NCI-H524 treated with DMSO at 0.1 percent for 48 hours (cell line): Measurements from ENCODE around the gene ZNF691.
"Not testable (repeated sequence)": the region's sequence is repeated elsewhere in the genome, so short reads cannot be mapped to it uniquely, and the experiment has no call there.

Experiments
- DNase-seq: peaks from one replicate; lab custom pipeline; 2025; lab: John Stamatoyannopoulos, UW

ZNF691 gene

DNA sequence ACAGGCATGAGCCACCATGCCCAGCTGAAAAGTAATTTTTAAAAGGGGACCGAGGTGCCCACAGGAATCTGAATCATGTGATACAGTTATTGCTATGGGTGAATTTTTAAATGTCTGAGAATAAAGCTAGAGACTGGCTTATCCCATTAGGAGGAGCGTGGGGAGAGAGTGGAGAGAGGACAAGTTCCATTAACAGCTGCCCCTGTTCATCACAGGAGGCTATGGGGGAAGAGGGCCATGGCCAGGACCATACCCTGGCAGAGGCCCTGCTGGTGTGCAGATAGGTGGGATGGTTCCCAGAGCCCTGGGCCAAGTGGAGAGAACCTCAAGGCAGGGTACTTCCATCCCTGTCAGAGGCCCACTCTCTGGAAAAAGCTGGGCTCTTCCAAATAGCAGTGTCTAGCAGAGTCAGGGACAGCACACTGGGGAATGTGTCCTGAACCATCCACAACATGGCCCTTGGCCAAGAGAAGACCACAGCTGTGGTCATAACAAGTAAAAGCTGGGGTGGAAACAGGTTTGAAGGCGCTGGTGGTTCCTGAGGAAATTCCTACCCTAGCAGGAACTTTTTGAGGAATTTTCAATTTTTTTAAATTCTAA lies 13.7 kb upstream of the ZNF691 start:
- DNase-seq, result no peak

DNA sequence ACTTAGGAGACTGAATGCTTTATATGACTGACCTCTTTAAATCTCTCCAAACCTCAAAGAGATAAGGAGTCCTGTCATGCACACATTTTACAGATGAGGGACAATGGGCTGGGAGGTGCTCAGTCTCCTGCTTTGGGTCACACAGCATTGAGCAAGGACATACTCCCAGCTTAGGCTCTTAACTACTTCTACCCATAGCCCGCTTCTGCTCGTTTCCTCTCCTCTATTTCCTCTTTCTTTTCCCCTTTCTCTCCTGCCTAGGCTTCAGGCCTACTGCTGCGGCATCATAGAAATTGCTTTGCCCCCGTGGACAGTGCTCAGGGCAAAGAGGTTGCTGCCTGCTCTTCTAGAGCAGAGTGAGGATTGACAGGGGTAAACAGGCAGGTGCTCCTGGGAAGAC lies 12.4 kb upstream of the ZNF691 start:
- DNase-seq, result no peak

DNA sequence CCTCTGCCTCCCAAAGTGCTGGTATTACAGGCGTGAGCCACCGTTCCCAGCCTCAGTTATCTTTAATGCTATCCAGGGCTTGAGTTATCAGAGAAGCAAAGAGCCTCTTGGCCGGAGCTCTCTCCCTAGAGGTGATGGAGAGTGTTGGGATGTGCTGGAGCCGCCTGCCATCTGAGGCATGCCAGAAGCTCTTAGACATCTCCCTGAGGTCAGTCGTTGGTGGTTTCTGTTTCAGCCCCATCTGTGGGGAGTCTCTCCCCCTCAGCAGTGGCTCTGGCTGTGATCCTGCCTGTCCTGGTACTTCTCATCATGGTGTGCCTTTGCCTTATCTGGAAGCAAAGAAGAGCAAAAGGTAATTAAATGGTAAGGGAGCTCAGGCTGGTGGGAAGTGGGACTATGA lies 11.6 kb upstream of the ZNF691 start:
- no peak for DNase-seq

DNA sequence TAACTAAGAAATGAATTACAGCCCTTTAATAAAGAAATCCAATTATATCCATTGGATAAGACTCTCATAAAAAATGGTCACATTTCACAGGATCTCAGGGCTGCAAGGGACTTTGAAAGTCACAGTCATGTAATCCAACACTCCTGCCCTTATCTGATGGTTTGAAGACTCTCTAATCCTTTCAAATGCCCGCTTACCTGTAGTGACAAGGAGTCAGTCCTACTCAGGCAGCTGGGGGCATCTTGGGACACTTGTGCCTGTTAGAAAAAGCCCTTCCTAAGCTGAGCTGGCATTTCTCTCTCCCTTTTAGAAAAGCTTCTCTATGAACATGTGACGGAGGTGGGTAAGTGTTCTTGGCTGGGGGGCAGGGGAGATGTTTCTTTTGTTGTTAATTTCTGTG lies 11.0 kb upstream of the ZNF691 start:
- no peak for DNase-seq

DNA sequence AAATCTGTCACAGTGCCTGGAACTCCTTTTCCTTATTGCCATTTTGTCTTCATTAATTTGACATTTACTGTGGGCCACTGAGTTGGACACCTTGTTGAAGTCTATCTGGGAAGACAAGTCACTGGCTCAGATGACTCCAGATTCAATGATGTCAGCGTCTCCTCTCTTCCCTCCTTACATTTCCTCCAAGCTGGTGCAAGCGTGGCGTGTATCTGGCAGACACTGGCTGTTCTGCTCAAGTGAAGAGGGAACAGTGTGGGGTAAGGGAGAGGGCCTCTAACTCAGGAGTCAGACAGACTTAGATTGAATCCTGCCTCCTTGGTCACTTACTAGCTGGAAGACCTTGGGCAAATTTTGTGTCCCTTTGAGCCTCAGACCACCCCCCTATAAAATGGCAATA lies 8.7 kb upstream of the ZNF691 start:
- no peak for DNase-seq

DNA sequence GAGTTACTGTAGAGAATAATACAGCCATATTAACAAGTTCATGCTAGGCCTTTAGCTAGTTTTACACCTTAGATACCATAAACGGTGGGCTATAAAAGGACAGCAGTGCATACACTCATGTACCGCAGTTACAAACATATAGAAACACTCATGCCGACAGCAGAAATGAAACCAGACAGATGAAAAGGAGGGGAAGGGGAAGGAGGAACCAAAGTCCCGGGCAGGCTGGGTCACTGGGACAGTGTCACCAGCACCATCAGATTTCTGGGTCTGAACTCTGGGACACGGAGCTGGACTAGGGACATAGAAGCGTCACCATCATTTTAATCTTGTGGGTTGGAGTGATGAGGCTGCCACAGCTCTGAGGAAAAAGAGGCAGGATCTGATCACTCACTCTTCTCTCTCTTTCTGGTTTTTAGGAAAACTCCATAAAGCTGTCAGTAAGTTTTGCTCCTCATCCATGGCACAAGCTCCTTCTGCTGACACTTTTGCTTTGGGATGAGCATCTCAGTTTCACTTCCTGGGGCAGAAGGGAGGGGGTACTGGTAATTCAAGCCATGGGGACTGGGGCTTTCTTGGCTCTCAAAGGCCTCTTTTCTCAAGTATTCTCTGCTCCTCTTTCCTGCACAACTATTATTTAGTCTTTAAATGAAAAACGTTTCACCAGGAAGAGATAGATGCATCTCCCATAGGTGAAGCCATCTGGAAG lies 7.8 kb upstream of the ZNF691 start:
- no peak for DNase-seq

DNA sequence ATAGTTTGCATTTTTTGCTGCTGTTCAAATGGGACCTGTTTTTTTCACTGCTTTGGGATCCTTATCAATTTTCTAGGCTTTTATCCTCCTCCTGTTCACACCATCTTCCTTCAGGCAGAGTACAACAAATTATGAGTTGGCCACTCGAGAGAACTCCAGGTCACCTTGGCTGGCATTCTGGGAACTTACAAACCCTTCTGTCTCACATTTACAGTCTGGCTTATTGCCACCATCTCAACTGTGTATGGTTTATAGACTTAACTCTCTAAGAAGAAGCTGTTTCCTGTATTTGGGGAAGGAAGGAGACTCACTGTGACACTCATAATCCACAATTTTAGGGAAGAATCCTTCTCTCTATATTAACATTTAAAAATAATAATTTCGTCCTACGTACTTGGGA lies 5.4 kb upstream of the ZNF691 start:
- no peak for DNase-seq

DNA sequence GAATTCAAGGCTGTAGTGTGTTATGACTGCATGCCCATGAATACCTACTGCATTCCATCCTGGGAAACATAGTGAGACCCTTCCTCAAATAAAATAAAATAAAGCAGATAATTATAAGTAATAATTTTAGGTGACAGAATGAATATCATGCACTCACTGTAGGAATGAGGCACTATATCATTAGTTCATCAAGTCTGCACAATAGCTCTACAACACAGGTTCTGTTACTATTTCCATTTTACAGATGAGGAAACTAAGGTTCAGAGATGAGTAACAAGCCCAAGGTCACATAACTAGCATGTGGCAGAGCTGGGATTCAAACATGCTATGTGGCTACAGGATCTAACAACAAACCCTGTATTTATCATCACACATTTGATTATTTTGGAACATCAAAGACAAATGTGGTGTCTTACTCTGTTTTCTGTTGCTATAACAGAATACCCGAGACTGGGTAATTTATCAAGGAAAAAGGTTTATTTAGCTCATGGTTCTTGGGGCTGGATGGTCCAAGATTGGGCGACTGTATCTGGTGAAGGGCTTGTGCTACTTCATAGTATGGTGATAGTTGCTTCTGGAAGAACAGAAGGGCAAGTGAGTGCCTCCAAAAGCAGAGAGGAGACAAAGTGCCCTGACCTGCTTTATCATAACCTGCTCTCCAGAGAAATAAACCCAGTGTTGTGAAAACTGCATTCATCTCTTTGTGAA lies 4.8 kb upstream of the ZNF691 start:
- DNase-seq, result no peak

DNA sequence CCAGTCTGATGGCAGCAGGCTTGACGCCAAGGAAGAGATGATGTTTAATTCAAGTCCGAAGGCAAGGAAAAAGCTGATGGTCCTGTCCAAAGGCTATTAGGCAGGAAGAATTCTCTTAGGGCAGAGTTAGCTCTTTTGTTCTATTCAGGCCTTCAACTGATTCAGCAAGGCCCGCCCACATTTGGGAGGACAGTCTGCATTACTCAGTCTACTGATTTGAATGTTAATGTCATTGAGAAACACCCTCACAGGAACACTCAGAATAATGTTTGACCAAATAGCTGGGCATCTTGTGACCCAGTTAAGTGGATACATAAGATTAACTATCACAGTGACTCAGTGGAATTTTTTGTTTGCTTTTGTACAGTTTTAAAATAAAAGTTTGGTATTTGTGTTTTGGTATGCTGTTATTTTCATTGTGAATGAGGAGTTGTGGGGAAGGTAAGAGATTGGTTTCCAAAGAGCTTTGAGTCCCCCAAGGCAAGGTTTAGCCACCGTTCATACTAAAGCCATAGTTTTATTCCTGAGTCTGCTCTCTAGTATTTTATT lies 1.7 kb upstream of the ZNF691 start:
- no peak for DNase-seq

DNA sequence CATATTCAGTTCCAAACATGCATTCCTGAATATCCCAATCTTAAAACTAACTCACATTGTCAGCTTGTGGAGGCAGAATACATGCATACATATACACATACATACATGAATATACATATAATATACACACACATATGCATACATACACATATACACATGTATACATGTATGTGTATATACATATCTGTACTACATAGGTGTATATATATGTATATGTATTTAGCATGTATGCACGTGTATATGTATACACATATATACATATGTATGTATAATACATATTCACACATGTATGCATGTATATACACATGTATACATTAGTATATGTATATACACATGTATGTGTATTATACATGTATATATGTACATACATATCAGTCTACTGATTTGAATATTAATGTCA lies 1.2 kb upstream of the ZNF691 start:
- DNase-seq, result no peak

DNA sequence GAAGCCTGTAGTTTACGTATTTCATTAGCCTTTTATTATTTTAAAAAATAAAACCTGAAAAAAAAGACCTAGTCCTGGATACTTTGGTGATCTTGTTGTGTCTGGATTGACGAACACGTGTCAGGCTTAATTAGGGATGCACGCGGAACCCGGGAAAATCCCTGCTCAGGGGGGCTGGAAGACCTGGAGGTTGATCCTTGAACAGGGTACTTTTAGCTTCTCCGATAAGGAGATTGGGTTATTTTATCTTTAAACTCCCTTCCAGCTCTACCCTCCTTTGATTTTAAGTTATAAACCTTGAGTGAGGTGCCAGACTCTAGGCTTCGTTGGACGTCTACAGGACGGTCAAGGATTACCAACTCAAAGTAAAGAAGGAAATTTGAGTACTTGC lies 552 bp upstream of the ZNF691 start:
- DNase-seq, result no peak

DNA sequence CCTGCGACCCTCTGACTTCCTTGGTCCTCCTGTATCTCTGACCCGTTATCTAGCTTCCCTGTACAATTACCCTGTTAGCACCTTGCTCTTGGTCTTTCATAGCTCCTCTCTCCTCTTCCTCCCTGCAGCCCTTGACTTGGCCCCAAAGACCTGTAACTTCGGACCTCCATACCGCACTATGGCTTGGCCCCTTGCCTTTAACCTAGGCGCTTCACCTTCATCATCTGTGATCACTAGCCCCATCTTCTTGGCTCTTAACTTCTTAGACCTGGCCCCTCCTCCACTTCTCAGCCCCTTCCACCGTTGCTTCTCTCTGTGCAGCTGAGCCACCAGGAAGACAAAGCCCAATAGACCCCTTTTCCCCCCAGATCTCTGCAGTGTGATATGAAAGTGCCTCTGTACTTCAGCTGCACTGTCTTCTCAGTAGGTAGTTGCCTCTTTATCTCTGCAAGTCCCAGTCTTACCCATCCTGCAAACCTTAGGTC lies 740 bp downstream of the ZNF691 start:
- no peak for DNase-seq

DNA sequence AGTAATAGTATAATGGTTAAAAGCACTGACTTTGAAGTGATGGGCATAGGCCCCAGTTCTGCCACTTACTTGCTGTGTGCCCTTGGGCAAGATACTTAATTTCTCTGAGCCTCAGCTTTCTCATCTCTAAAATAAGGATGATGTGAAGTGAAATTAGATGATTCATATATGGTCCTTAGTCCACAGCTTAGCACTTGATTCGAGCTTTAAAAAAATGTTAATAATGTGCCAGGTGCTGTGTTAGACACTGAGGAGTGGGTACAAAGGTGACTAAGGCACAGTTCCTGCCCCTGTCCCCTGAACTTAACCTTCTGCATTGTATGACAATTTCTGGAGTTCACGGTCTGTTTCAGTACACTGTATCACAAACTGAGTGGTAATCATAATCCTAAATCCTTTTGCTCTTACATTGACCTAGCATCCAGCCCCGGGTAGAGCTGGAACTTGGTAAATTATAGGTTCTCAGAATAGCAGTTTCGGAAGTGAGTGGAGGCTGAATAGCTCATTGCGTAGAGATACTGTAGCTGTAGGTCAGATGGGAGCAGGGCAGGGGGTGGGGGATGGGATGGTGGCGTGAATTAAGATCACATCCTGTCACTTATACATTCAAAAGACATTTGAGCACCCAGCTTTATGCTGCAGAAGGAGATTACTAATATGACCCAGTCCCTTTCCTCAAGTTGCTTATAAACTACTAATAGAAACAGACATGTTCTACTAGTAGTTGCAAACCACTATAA lies 1.5 kb downstream of the ZNF691 start:
- no peak for DNase-seq

DNA sequence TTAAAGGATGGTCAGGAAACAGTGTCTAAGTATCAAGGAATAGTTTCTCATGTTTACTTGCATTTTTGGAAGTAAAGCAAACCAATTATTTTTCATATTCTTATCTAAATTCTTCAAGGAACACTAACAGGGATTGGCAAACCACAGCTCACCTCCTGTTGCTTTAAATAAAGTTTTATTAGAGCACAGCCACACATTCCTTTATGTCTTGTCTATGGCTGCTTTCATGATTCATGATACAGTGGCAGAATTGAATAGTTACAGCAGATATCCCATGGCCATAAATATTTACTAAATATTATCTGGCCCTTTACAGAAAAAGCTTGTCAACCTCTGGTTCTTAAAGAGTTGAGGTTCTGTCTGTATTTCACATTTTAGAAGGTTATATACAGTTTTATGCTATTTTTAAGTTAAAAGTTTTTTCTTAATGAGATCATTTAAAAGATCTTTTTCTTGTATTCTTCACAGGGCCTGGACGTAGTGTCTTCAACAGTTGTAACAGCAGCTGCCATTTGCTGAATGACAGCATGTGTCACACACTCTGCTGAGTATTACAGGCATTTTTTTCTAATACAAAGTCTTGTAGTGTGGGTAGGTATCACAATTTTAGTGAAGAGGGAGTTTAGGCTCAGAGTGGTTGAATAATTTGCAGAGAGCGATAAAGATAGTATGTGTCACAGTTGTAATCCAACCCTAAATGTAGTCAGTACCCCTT lies 2.6 kb downstream of the ZNF691 start:
- DNase-seq, result no peak

DNA sequence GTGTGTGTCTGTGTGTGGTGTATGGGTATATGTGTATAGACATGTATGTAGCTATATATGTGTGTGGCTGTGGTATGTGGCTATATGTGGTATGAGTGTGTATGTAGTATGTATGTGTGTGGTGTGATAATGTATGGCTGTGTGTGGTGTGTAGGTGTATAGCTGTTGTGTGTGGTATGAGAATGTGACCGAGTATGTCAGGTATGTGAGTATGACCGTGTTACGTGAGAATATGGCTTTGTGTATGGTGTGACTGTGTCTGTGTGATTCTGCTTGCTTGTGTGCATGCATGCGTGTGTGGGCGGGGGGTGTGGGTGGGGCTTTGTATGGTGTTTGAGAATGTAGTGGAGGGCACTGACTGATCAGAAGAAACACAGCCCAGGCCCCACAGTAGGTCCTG lies 3.5 kb downstream of the ZNF691 start:
- DNase-seq, result no peak

DNA sequence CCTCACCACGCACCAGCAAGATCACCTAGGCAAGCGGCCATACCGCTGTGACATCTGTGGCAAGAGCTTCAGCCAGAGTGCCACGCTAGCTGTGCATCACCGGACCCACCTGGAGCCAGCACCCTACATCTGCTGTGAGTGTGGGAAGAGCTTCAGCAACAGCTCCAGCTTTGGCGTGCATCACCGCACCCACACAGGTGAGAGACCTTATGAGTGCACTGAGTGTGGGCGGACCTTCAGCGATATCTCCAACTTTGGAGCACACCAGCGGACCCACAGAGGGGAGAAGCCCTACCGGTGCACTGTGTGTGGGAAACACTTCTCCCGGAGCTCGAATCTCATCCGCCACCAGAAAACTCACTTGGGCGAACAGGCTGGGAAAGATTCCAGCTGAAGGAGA lies 5.0 kb downstream of the ZNF691 start:
- DNase-seq, result no peak

DNA sequence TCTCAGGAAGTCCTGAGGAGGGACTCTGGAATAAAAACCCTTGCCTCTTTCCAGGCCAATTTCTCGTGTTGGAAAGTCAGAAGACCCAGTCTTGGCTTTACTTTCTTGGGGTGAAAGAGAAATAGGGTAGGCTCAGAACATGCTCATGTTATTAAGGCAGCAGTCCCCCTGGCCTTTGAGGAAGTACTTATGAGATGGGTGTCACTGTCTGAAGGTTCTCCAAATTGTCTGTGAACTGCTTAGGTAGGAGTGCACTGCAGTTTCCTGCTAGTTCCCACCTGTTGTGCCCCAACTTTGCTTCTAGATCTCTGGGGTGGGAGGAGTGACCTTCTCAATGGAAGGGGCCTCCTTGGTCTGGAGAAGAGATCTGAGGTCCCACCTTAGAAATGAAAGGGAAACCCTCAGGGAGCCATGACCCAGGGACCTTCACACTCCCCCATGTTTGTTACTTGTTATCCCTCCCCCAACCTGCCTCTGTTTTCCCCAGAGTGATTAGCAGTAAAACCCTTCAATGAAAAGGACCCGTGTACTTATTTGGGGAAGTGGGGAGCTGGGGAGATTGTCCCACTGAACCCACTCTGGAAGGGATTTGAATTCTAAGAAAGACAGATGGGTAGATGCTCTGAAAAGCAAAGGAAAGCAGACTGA lies 5.7 kb downstream of the ZNF691 start:
- DNase-seq, result no peak

DNA sequence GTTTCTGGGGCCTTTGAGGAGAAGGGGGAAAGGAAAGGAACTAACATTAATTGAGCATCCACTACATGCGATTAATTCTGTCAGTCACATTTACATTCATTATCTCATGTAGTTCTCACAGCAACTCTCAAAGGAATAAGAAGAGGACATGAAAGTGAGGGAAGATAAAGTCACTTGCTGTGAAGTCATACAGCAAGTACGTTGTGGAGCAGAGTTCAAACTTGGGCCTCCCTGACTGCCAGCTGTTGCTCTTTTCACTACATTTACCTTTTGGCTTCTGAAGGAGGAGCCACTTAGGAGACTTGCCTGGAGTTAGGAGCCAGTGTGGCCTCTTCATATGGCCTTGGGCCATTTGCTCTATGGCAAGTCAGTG lies 6.2 kb downstream of the ZNF691 start:
- DNase-seq, result no peak

DNA sequence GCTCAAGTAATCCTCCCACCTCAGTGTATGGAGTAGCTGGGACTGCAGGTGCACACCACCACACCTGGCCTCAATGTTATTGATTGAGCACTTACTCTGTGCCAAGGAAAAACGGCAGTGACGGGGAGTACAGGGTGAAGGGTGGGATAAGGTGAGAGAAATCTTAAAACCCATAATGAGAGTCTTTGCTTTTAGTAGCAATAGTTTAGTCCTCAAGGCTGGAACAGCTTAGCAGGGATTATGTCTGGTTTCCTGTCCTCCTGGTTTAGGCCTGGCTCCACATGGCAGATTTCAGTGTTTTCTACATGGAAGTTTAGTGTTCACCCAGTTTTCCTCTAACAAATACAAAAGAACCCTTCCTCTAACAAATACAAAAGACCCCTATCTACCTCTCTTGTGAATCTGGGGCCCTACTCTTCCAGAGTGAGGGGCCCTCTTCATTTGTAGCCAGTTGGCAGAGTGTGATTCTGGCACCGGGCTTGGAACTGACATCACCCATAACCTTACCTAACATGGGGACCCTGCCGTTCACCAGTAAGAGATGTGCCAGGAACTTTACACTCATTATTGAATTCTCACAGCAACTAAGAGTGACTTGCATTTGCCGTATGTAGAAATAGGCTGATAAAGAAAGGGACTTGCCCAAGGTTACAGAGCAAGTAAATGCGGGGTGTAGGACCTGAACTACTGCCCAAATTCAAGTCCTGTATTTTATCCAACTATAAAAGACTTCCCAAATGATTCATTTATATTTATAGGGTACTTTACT lies 6.9 kb downstream of the ZNF691 start:
- DNase-seq, result no peak

DNA sequence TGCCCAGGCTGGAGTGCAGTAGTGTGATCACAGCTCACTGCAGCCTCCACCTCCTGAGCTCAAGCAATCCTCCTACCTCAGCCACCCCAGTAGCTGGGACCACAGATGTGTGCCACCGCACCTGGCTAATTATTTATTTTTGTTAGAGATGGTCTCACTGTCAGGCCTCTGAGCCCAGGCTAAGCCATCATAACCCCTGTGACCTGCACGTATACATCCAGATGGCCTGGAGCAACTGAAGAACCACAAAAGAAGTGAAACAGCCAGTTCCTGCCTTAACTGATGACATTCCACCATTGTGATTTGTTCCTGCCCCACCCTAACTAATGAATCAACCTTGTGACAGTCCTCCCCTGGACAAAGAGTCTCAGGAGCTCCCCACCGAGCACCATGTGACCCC lies 10.1 kb downstream of the ZNF691 start:
- DNase-seq, result not testable (repeated sequence)

DNA sequence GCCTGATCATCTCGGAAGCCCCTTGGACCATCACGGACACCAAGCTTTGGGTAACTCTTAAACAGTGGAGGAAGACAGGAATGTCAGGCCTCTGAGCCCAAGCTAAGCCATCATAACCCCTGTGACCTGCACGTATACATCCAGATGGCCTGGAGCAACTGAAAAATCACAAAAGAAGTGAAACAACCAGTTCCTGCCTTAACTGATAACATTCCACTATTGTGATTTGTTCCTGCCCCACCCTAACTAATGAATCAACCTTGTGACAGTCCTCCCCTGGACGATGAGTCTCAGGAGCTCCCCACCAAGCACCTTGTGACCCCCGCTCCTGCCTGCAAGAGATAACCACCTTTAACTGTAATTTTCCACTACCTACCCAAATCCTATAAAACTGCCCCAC lies 13.0 kb downstream of the ZNF691 start:
- not testable (repeated sequence) for DNase-seq
